K562 (cell line): ENCODE measurements around the gene CCNYL1. TPM values are rescaled to one million over a fixed set of nuclear protein-coding genes. Genes with fewer than 3 reads are reported as not detected.
A peak's percentile ranks its signal among the peaks of the same experiment; 100 is the strongest.

Source experiments
- CC2D1A ChIP-seq: fragments of 450-650 bp; IDR thresholded peaks from 2 replicates; pipeline ENCODE4 v1.6.1; 2017; ENCODE audit warnings: mild to moderate bottlenecking
- CTBP1 ChIP-seq: fragments of 450-650 bp; IDR thresholded peaks from 2 replicates; pipeline ENCODE4 v1.6.1; 2016; ENCODE audit warnings: borderline replicate concordance
- CXXC5 ChIP-seq: fragments of 250-450 bp; sonication (Bioruptor Pico); IDR thresholded peaks from 2 replicates; pipeline ENCODE4 v1.8.0; 2022; ENCODE audit warnings: inconsistent platforms, mild to moderate bottlenecking, moderate library complexity
- DDX20 ChIP-seq: fragments of 450-650 bp; IDR thresholded peaks from 2 replicates; pipeline ENCODE4 v1.6.1; 2016; ENCODE audit warnings: missing genetic modification characterization, low read depth, mild to moderate bottlenecking, missing compliant biosample characterization, moderate library complexity
- HDAC1 ChIP-seq, 2 experiments: fragments of 450-650 bp; IDR thresholded peaks; 2 replicates each; pipeline ENCODE4 v1.6.1; 2016 to 2017; ENCODE audit warnings: inconsistent platforms in 1 of 2, mild to moderate bottlenecking in 1 of 2, moderate library complexity in 1 of 2
- HDGF ChIP-seq: fragments of 450-650 bp; IDR thresholded peaks from 2 replicates; pipeline ENCODE4 v1.6.1; 2016
- HIVEP1 ChIP-seq: fragments of 250-450 bp; sonication (Bioruptor Pico); IDR thresholded peaks from 2 replicates; pipeline ENCODE4 v1.4.0; 2020; ENCODE audit warnings: mild to moderate bottlenecking
- HMG20B ChIP-seq: fragments of 250-450 bp; sonication (Bioruptor Pico); IDR thresholded peaks from 2 replicates; pipeline ENCODE4 v1.5.0; 2021; ENCODE audit warnings: mild to moderate bottlenecking
- MXI1 ChIP-seq: IDR thresholded peaks from 2 replicates; pipeline ENCODE4 v1.6.1; 2011; ENCODE audit warnings: low read depth, mild to moderate bottlenecking, improper control_type of control experiment, low read length
- MYNN ChIP-seq, 2 experiments: sonication (generic); formaldehyde crosslinking in 1 of 2; IDR thresholded peaks; 2 replicates each; pipeline versions ENCODE4 v1.5.0 to v1.6.1; 2016 to 2020; ENCODE audit warnings: antibody characterized with exemption in 1 of 2, missing genetic modification reagents in 1 of 2
- POLR2B ChIP-seq: fragments of 450-650 bp; IDR thresholded peaks from 2 replicates; pipeline ENCODE4 v1.6.1; 2018; ENCODE audit warnings: low read depth; ENCODE audit not compliant: partially characterized antibody
- RB1 ChIP-seq: fragments of 450-650 bp; IDR thresholded peaks from 2 replicates; pipeline ENCODE4 v1.6.1; 2017; ENCODE audit warnings: low read depth, mild to moderate bottlenecking
- RFX5 ChIP-seq: IDR thresholded peaks from 2 replicates; pipeline ENCODE4 v1.6.1; 2011; ENCODE audit warnings: low read depth, mild to moderate bottlenecking, improper control_type of control experiment, low read length
- SIRT6 ChIP-seq: IDR thresholded peaks from one replicate; pipeline ENCODE4 v1.6.1; 2012; ENCODE audit warnings: low read depth, mild to moderate bottlenecking, control low read depth, inconsistent platforms, low read length, moderate library complexity
- SMC3 ChIP-seq: conservative IDR thresholded peaks from 2 replicates; pipeline ENCODE4 v1.6.1; 2011; ENCODE audit warnings: low read depth, low read length, improper control_type of control experiment; ENCODE audit not compliant: insufficient read depth
- SNRNP70 ChIP-seq: fragments of 200-400 bp; formaldehyde crosslinking; optimal IDR thresholded peaks from 2 replicates; pipeline ENCODE3; 2017; ENCODE audit warnings: low read depth, low read length
- TCF3 ChIP-seq: sonication (generic); formaldehyde crosslinking; IDR thresholded peaks from 2 replicates; pipeline ENCODE4 v1.4.0; 2020; ENCODE audit warnings: mild to moderate bottlenecking, missing genetic modification reagents
- ZNF197 ChIP-seq: fragments of 200-800 bp; sonication (Bioruptor generic); IDR thresholded peaks from 2 replicates; pipeline ENCODE4 v1.6.1; 2016; ENCODE audit warnings: low read depth, missing genetic modification characterization, missing compliant biosample characterization
- ZNF551 ChIP-seq: fragments of 250-450 bp; sonication (Bioruptor Pico); IDR thresholded peaks from 2 replicates; pipeline ENCODE4 v1.5.0; 2021; ENCODE audit warnings: mild to moderate bottlenecking, moderate library complexity
- ZNF780A ChIP-seq: fragments of 250-450 bp; sonication (Bioruptor Pico); IDR thresholded peaks from 2 replicates; pipeline ENCODE4 v1.5.0; 2021; ENCODE audit warnings: mild to moderate bottlenecking
- polyA plus RNA-seq, 8 experiments: library from polyadenylated mRNA; depleted of rRNA in 4 of 8; stranded (reverse) in 5 of 8; unstranded in 3 of 8; fragments of >200 nt; fragmentation: Nextera tagmentation in 2 of 8; fragmentation: Illumina TruSeq in 1 of 8; extraction: Ambion mirVana in 2 of 8; extraction: Trizol in 1 of 8; gene quantifications; 2 replicates each; pipeline versions ENCODE4 v1.2.1 to v1.2.3, GENCODE V29; 2011 to 2014; ENCODE audit warnings: inconsistent platforms in 1 of 8, missing spikeins in 1 of 8
- total RNA-seq, 7 experiments: library from RNA; depleted of rRNA in 6 of 7; stranded (reverse); fragments of >200 nt in 6 of 7; fragmentation: Illumina TruSeq in 2 of 7; extraction: Trizol in 2 of 7; gene quantifications; 2 replicates each; pipeline versions ENCODE4 v1.2.1 to v1.2.3, GENCODE V29; 2011 to 2021; ENCODE audit warnings: low replicate concordance in 1 of 7
- TF ChIP-seq, protein P1 (sequence below), 2 experiments: fragments of 450-650 bp in 1 of 2; sonication (generic) in 1 of 2; formaldehyde crosslinking in 1 of 2; IDR thresholded peaks in 1 of 2; conservative IDR thresholded peaks in 1 of 2; 2 replicates each; pipeline versions ENCODE4 v1.6.1 to v1.8.1; 2016 to 2023; ENCODE audit warnings: mild to moderate bottlenecking in 2 of 2, moderate library complexity in 2 of 2, inconsistent platforms in 1 of 2, missing genetic modification reagents in 1 of 2
- TF ChIP-seq, protein P2 (sequence below): sonication (generic); IDR thresholded peaks from 2 replicates; pipeline ENCODE4 v1.6.1; 2016
- TF ChIP-seq, protein P3 (sequence below): fragments of 450-650 bp; IDR thresholded peaks from 2 replicates; pipeline ENCODE4 v1.6.1; 2016; ENCODE audit warnings: antibody characterized with exemption
- TF ChIP-seq, protein P4 (sequence below): fragments of 450-650 bp; IDR thresholded peaks from 2 replicates; pipeline ENCODE4 v1.6.1; 2018; ENCODE audit warnings: mild to moderate bottlenecking, low read depth; ENCODE audit not compliant: partially characterized antibody

The CCNYL1 gene
- total and polyA plus RNA-seq, 9 of the 15 experiments (the other 6 are each of a cell fraction or from before 2014, with no cell fraction given) = 1.9 to 7.5 (median 4.7) TPM

DNA sequence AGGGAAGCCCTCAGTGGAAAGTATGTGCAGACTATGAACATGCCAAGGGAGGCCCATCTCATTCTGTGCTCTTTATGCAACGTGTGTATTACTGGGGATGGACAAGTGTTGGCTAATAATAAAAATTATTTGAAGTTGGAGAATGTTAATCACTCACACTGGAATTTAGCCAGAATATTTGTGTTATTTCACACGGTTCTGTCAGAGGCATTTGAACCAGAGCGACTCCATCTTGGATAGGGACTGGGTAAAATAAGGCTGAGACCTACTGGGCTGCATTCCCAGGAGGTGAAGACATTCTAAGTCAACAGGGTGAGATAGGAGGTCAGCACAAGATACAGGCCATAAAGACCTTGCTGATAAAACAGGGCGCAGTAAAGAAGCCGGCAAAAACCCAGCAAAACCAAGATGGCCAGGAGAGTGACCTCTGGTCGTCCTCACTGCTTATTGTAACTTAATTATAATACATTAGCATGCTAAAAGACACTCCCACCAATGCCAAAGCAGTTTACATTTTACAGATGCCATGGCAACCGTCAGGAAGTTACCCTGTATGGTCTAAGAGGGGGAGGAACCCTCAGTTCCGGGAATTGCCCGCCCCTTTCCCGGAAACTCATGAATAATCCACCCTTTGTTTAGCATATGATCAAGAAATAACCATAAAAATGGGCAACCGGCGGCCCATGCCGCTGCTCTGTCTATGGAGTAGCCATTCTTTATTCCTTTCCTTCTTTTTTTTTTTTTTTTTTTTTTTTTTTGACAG lies 60.8 kb downstream of the CCNYL1 start (continued):
- TF ChIP-seq SMC3 (no peak), CC2D1A (no peak), HIVEP1 (CRISPR knock-in tag) (peak; percentile 99), HMG20B (peak; percentile 91), SIRT6 (no peak), ZNF551 (peak; percentile 94), CTBP1 (no peak), SNRNP70 (no peak), RB1 (no peak), POLR2B (no peak), RFX5 (no peak), DDX20 (tag) (peak; percentile 100), HDGF (no peak), HDAC1 (IDR thresholded peaks at IDR 0.05) (no peak), TCF3 (CRISPR knock-in tag) (no peak), MXI1 (peak; percentile 95), ZNF197 (CRISPR knock-in tag) (peak; percentile 100), MYNN (IDR thresholded peaks at IDR 0.05) (no peak), MYNN (CRISPR knock-in tag; IDR thresholded peaks at IDR 0.05) (no peak), CXXC5 (CRISPR knock-in tag) (peak; percentile 99), ZNF780A (CRISPR knock-in tag) (peak; percentile 92)
- TF ChIP-seq, protein P1, sequence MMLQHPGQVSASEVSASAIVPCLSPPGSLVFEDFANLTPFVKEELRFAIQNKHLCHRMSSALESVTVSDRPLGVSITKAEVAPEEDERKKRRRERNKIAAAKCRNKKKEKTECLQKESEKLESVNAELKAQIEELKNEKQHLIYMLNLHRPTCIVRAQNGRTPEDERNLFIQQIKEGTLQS (IDR thresholded peaks at IDR 0.05) = no peak
- TF ChIP-seq, protein P1 (CRISPR knock-in tag; conservative IDR thresholded peaks at IDR 0.05) = no peak
- TF ChIP-seq, protein P2, sequence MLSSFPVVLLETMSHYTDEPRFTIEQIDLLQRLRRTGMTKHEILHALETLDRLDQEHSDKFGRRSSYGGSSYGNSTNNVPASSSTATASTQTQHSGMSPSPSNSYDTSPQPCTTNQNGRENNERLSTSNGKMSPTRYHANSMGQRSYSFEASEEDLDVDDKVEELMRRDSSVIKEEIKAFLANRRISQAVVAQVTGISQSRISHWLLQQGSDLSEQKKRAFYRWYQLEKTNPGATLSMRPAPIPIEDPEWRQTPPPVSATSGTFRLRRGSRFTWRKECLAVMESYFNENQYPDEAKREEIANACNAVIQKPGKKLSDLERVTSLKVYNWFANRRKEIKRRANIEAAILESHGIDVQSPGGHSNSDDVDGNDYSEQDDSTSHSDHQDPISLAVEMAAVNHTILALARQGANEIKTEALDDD = no peak
- TF ChIP-seq, protein P3, sequence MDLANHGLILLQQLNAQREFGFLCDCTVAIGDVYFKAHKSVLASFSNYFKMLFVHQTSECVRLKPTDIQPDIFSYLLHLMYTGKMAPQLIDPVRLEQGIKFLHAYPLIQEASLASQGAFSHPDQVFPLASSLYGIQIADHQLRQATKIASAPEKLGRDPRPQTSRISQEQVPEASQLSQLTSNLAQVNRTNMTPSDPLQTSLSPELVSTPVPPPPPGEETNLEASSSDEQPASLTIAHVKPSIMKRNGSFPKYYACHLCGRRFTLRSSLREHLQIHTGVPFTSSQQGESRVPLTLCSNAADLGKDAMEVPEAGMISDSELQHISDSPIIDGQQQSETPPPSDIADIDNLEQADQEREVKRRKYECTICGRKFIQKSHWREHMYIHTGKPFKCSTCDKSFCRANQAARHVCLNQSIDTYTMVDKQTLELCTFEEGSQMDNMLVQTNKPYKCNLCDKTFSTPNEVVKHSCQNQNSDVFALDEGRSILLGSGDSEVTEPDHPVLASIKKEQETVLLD = peak; percentile 89
- TF ChIP-seq, protein P4, sequence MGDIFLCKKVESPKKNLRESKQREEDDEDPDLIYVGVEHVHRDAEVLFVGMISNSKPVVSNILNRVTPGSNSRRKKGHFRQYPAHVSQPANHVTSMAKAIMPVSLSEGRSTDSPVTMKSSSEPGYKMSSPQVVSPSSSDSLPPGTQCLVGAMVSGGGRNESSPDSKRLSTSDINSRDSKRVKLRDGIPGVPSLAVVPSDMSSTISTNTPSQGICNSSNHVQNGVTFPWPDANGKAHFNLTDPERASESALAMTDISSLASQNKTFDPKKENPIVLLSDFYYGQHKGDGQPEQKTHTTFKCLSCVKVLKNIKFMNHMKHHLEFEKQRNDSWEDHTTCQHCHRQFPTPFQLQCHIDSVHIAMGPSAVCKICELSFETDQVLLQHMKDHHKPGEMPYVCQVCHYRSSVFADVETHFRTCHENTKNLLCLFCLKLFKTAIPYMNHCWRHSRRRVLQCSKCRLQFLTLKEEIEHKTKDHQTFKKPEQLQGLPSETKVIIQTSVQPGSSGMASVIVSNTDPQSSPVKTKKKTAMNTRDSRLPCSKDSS = no peak
